Adrenal gland (tissue), 5 donors: ENCODE data around the gene OTOP3.

Experiments
- POLR2A ChIP-seq, 2 donors: fragments of 450-650 bp; IDR thresholded peaks; one replicate each; pipeline ENCODE4 v1.6.1; 2017; ENCODE audit warnings: antibody characterized with exemption in 2 of 2, mild to moderate bottlenecking in 2 of 2, moderate library complexity in 1 of 2
- TF ChIP-seq, protein P1 (sequence below), 6 experiments: fragments of 450-650 bp in 4 of 6; fragments of 200-600 bp in 2 of 6; sonication (generic) in 1 of 6; IDR thresholded peaks; 1 replicate in 5 of 6; 2 replicates in 1 of 6; pipeline versions ENCODE4 v1.5.1 to v1.8.0; 2016 to 2021; ENCODE audit warnings: antibody characterized with exemption in 6 of 6, mild to moderate bottlenecking in 2 of 6, moderate library complexity in 1 of 6
- donor health status: DM: no; HTN: no; CAD: no.

DNA sequence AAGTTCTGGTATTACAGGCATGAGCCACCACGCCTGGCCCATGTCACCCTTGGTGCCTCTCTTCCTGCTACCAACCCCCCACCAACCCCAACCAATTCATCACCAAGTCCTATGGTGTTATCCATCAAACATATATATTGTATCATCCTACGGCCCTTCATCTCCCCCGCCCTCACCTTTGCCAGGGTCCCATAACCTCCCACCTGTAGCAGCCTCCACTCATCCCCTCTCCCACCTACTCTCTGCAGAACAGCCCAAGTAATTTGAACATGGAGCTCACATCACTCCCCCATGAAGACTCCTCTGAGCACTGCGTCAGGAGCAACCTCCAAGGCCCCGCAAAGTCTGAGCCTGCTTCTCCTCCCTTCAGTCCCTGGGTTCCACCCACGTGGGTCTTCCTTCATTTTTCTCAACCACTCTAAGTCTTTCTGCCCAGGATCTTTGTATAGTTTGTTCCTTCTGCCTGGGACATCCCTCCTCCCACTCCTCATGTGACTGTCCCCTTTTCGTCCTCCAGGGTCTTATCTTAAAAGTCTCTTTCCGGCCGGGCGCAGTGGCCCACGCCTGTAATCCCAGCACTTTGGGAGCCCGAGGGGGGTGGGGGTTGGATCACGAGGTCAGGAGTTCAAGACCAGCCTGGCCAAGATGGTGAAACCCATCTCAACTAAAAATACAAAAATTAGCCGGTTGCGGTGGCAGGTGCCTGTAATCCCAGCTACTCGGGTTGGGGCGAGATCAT, 43.9 kb downstream of the OTOP3 start:
- TF ChIP-seq, protein P1, sequence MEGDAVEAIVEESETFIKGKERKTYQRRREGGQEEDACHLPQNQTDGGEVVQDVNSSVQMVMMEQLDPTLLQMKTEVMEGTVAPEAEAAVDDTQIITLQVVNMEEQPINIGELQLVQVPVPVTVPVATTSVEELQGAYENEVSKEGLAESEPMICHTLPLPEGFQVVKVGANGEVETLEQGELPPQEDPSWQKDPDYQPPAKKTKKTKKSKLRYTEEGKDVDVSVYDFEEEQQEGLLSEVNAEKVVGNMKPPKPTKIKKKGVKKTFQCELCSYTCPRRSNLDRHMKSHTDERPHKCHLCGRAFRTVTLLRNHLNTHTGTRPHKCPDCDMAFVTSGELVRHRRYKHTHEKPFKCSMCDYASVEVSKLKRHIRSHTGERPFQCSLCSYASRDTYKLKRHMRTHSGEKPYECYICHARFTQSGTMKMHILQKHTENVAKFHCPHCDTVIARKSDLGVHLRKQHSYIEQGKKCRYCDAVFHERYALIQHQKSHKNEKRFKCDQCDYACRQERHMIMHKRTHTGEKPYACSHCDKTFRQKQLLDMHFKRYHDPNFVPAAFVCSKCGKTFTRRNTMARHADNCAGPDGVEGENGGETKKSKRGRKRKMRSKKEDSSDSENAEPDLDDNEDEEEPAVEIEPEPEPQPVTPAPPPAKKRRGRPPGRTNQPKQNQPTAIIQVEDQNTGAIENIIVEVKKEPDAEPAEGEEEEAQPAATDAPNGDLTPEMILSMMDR (IDR thresholded peaks at IDR 0.05) = no peak
- no peak for TF ChIP-seq POLR2A (IDR thresholded peaks at IDR 0.05)
